ENCODE measurements around the gene MED29.

The MED29 gene

DNA sequence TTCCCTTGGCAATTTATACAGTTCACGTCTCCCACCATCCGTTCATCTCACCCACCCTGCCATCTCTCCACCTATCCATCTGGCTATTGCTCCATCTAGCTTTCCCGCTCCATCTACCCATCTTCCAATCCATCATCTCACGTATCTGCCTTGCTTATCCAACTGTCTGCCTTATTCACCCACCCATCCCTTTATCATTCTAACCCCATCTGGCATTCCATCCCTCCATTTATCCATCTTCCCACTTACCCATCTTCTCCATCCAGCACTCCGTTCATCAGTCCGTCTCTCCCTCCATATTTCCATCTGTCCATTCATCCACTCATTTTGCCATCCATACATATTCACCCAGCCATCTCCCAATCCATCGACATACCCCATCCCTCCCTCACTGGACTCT is 34.6 kb downstream of the MED29 start:
- TF ChIP-seq CTCF (IDR thresholded peaks at IDR 0.05; ENCODE audit: insufficient read depth, low read depth, low read length, missing control alignments), result no peak
- no peak for DNase-seq (ENCODE audit: low read depth)
- no peak overlapping the region for H3K4me3 ChIP-seq (ENCODE audit: low read depth, low read length)

GRCh38 chr19:39426170-39426569 is 35.0 kb downstream of the MED29 start:
- DNase-seq (ENCODE audit: low read depth), result no peak
- TF ChIP-seq CTCF (IDR thresholded peaks at IDR 0.05; ENCODE audit: insufficient read depth, low read depth, low read length, missing control alignments), result no peak
- H3K4me3 ChIP-seq (ENCODE audit: low read depth, low read length), result no peak overlapping the region

GRCh38 chr19:39427707-39428106 is 36.5 kb downstream of the MED29 start:
- DNase-seq (ENCODE audit: low read depth), result no peak
- no peak for TF ChIP-seq CTCF (IDR thresholded peaks at IDR 0.05; ENCODE audit: insufficient read depth, low read depth, low read length, missing control alignments)
- H3K4me3 ChIP-seq (ENCODE audit: low read depth, low read length), result no peak overlapping the region

- no peak for TF ChIP-seq CTCF (IDR thresholded peaks at IDR 0.05; ENCODE audit: insufficient read depth, low read depth, low read length, missing control alignments)
- no peak for DNase-seq (ENCODE audit: low read depth)
- H3K4me3 ChIP-seq (ENCODE audit: low read depth, low read length), result no peak overlapping the region
These were observed 37.3 kb downstream of the MED29 start for GRCh38 chr19:39428283-39429112.

DNA sequence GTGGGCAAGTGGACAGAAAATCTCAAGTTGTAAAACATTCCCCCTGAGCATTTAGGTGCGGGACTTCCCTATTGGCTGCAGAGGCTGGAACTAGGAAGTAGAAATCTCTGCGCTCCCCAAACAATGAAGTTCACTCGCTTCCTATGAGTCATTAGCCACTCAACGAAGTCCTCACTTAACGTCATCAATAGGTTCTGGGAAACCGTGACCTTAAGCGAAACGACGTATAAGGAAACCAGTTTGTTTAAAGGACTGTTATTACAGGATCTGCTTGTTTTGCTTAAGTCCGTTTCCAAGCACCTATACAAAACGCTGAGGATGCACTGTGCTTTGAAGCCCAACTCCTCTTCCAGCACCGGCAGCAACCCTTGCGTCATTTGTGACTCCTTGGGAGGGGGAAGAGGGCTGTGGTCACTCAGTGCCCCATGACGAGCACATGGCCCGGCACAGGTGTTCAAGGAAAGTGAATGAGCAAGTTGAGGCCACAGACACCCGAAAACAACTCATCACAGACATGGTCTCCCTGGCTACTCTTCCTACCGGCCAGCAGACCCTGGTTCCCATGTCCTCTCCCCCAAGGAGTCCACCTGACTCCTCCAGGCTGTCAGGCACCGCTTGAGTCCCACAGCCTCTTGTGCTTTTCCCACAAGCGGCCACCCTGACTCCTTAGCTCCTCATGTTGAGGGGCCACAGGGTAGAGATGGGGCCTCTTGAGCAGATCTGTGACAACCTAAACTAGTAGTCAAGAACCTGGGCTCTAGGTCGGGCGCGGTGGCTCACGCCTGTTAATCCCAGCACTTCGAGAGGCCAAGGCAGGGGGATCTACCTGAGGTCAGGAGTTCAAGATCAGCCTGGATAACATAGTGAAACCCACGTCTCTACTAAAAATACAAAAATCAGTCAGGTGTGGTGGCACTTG is 39.8 kb downstream of the MED29 start:
- DNase-seq (ENCODE audit: low read depth), result peak; percentile 86
- H3K4me3 ChIP-seq (ENCODE audit: low read depth, low read length), result peak overlapping the region; percentile 9
- TF ChIP-seq CTCF (IDR thresholded peaks at IDR 0.05; ENCODE audit: insufficient read depth, low read depth, low read length, missing control alignments), result no peak

GRCh38 chr19:39432677-39433025 is 41.5 kb downstream of the MED29 start:
- H3K4me3 ChIP-seq (ENCODE audit: low read depth, low read length), result no peak overlapping the region
- TF ChIP-seq CTCF (IDR thresholded peaks at IDR 0.05; ENCODE audit: insufficient read depth, low read depth, low read length, missing control alignments), result no peak
- DNase-seq (ENCODE audit: low read depth), result no peak
